Skin epidermis (tissue), 12 donors: Measurements from ENCODE around the gene SIVA1.
"Not testable (repeated sequence)": the region's sequence is repeated elsewhere in the genome, so short reads cannot be mapped to it uniquely, and the experiment has no call there.

ENCODE experiments used
- H3K27ac ChIP-seq, 21 experiments: fragments of 200-600 bp; sonication (generic) in 11 of 21; one replicate each; pipeline ENCODE4 v1.5.0; 2020; ENCODE audit warnings: mild to moderate bottlenecking in 3 of 21, inconsistent platforms in 2 of 21, moderate library complexity in 2 of 21
- H3K4me3 ChIP-seq, 7 experiments: fragments of 200-600 bp; sonication (generic) in 2 of 7; one replicate each; pipeline ENCODE4 v1.5.0; 2020; ENCODE audit warnings: inconsistent platforms in 2 of 7, mild to moderate bottlenecking in 2 of 7, moderate library complexity in 1 of 7

SIVA1 gene

GRCh38 chr14:104746934-104747481 lies 5.9 kb upstream of the SIVA1 start:
- H3K27ac ChIP-seq: peak overlapping the region in 13 of 21 experiments; percentile 4 to 76 (median 27)
- H3K4me3 ChIP-seq: no peak overlapping the region

DNA sequence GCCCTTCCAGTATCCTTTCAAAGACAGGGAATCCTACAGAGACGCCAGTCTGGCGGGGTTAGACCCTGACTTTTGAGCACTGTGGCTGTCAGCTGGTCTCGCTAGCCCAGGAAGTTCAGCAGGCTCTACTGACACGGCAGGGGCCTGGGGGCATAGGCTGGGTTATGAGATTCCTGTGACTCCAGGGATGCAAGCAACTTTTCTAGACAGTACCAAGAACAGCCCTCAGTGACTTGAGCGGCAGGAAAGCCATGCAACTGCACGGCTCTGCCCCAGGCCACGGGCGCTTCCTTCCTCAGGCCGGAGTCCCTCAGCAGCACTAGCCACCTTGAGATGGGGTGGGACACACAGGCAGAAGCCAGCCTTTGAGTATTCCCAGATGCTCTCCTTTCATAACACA lies 5.1 kb upstream of the SIVA1 start:
- peak overlapping the region in 9 of 21 experiments; percentile 6 to 76 (median 40) for H3K27ac ChIP-seq
- no peak overlapping the region for H3K4me3 ChIP-seq

GRCh38 chr14:104749111-104749649 lies 3.8 kb upstream of the SIVA1 start:
- no peak overlapping the region for H3K4me3 ChIP-seq
- H3K27ac ChIP-seq: peak overlapping the region in 5 of 21 experiments; percentile 5 to 76 (median 44)

DNA sequence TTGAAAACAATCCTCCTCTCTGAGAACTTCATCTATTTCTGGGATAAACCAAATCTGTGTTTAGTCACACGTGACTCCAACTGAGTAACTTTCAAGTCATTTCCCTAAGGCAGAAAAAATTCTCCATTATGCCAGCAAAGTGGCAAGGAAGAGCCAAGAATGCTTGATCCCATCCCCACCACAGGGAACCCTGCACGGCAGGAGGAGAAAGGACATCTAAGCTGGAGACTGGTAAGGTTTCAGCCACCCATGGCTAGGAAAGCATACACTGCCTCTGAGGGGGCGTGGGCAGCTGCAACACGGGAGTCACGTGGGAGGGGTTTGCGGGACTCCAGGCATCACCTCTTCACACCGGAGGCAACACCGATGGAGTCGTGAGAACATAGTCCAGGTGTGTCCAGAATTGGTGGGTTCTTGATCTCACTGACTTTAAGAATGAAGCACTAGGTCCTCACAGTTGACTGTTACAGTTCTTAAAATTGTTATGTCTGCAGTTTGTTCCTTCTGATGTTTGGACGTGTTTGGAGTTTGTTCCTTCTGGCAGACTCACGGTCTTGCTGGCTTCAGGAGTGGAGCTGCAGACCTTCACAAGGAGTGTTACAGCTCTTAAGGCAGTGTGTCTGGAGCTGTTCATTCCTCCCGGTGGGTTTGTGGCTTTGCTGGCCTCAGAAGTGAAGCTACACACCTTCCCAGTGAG lies 2.7 kb upstream of the SIVA1 start:
- no peak overlapping the region for H3K4me3 ChIP-seq
- H3K27ac ChIP-seq: peak overlapping the region in 3 of 21 experiments; percentile 18 to 76 (median 44)

GRCh38 chr14:104750753-104751057 lies 2.2 kb upstream of the SIVA1 start:
- H3K27ac ChIP-seq: peak overlapping the region in 1 of 21 experiments; percentile 76
- H3K4me3 ChIP-seq: not testable (repeated sequence)

GRCh38 chr14:104751539-104752422 lies 1.2 kb upstream of the SIVA1 start:
- Histone ChIP-seq H3K27ac (peak overlapping the region; percentile 37 to 96 (median 84)), H3K4me3 (peak overlapping the region; percentile 65 to 99 (median 84))

GRCh38 chr14:104752423-104752734 lies 568 bp upstream of the SIVA1 start:
- H3K27ac ChIP-seq: peak overlapping the region; percentile 37 to 96 (median 84)
- peak overlapping the region; percentile 65 to 99 (median 84) for H3K4me3 ChIP-seq

GRCh38 chr14:104753528-104754212 lies 723 bp downstream of the SIVA1 start:
- H3K4me3 ChIP-seq: peak overlapping the region; percentile 65 to 99 (median 84)
- peak overlapping the region; percentile 69 to 99 (median 92) for H3K27ac ChIP-seq

GRCh38 chr14:104754213-104754851 lies 1.4 kb downstream of the SIVA1 start:
- Histone ChIP-seq H3K27ac (peak overlapping the region in 8 of 21 experiments; percentile 87 to 99 (median 94)), H3K4me3 (peak overlapping the region; percentile 65 to 99 (median 84))

DNA sequence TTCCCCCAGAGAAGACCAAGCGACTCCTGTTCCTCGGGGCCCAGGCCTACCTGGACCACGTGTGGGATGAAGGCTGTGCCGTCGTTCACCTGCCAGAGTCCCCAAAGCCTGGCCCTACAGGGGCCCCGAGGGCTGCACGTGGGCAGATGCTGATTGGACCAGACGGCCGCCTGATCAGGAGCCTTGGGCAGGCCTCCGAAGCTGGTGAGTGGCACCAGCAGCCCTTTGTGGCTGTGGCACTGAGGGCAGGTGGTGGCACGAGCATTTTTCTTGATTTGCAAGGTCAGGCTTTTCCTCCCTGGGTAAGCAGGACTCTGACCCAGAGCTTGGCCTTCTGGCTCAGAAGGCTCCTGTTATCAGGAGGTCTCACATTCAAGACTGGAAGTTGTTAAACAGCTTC lies 2.7 kb downstream of the SIVA1 start:
- no peak overlapping the region for H3K27ac ChIP-seq
- no peak overlapping the region for H3K4me3 ChIP-seq

DNA sequence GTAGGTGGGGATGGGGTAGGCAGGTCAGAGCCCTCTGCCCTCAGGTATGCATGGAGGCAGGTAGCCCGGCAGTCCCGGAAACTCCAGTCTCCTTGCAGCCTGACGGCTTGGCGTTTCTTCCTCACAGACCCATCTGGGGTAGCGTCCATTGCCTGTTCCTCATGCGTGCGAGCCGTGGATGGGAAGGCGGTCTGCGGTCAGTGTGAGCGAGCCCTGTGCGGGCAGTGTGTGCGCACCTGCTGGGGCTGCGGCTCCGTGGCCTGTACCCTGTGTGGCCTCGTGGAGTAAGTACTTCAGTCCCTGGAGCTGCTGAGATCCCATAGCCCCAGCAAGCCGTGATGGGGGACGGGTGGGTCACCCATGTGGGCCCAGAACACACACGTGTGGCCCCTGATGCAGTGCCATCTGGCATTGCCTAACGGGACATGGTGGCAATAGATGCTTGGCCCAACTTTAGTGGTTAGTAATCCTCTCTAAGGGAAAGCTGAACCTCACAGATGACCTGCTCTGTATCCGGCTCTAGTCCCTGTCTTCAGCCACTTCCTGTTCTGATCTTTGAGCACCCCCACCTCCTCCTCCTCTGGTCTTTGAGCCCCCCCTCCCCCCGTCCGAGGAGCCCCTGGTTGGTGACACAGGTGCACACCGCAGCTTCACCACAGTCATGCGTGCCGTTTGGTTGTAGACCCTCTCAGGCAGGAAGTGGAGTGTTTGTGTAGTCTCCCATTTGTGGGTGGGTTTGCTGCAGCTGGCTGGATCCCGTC lies 3.7 kb downstream of the SIVA1 start:
- Histone ChIP-seq H3K4me3 (no peak overlapping the region), H3K27ac (no peak overlapping the region)

GRCh38 chr14:104757238-104757585 lies 4.3 kb downstream of the SIVA1 start:
- H3K4me3 ChIP-seq: no peak overlapping the region

DNA sequence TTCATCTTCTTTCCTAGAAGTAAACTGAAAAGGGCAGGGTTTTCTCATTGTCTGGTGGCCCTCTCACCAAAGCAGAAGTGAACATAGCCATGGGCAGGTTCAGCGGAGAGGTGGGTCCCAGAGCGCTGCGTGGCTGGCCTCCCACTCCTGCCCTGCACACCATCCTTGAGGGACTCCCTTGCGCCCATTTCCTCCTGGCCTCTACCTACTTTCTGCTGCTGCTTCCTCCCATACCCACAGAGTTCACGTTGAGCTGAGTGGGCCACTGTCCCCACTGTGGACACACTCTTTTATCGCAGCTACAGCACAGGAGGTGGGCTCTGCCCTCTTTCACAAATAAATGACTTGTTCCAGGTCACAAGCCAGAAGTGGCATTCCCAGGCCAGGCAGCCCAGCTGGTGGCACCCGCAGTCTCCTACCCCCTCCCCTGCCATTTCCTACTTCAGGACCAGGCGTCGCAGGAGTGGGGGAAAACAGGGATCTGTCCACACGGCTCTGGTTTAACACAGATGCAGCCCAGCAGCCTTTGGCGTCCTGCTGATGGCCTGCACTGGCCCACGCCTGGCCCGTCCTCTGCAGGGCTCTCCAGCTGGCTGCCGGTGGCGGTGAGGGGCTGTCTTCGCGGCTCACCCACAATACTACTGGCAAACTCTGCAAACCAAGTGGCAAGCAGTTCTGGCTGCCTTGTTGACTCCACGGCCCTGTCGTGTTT lies 4.9 kb downstream of the SIVA1 start:
- no peak overlapping the region for H3K4me3 ChIP-seq
- no peak overlapping the region for H3K27ac ChIP-seq

More at GRCh38 chr14:104757238-104757585, 4.3 kb downstream of the SIVA1 start:
- H3K27ac ChIP-seq: no peak overlapping the region

DNA sequence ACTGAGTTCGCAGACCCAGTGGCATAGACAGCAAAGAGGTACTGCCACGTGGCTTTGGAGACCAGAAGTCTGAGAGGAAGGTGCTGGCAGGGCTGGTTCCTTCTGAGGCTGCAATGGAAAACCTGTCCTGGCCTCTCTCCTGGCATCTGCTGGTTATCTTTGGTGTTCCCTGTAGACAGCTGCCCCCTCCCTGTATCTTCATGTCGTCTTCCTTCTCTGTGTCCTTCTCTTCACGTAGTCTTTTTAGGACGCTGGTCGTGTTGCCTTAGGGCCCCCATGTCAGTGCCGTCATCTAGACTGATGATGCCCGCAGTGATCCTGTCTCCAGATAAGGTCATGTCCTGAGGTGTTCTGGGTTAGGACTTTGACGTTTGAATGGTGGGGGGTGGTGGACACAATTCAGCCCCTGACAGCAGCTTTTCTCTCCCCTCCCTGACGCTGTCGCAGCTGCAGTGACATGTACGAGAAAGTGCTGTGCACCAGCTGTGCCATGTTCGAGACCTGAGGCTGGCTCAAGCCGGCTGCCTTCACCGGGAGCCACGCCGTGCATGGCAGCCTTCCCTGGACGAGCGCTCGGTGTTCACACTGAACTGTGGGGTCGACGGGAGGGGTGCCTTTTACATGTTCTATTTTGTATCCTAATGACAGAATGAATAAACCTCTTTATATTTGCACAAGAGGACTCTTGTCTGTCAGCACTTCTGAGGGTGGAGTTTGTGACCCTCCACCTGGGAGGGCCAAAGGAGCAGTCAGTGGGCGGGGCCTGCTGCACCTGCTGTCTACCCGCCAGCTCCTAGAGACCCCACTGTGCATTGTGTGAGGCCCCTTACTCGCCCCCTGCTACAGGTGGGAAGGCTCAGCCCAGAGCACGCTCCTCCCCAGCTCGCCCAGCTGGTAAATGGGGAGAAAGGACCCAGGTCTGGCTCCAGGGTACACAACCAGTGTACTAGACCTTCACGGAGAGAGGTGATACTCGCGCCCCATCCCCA lies 6.3 kb downstream of the SIVA1 start:
- no peak overlapping the region for H3K4me3 ChIP-seq
- no peak overlapping the region for H3K27ac ChIP-seq

DNA sequence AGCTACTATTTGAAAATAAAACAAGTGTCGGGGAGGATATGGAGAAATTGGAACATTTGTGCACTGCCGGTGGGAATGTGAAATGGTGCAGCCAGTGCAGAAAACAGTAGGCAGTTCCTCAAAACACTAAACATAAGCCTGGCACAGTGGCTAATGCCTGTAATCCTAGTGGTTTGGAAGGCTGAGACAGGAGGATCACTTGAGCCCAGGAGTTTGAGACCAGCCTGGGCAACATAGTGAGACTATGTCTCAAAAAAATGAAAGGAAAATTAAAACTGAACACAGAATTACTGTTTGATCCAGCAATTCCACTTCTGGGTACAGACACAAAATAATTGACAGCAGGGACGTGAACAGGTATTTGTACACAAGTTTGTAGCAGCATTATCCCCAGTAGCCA lies 12.6 kb downstream of the SIVA1 start:
- H3K27ac ChIP-seq: no peak overlapping the region
- no peak overlapping the region for H3K4me3 ChIP-seq

- H3K4me3 ChIP-seq: no peak overlapping the region
- H3K27ac ChIP-seq: no peak overlapping the region
Observed at GRCh38 chr14:104766256-104766862, 13.4 kb downstream of the SIVA1 start.
